ENCODE results near the gene FMN1. TPM values are rescaled to one million over a fixed set of nuclear protein-coding genes. Genes with fewer than 3 reads are reported as not detected.

The FMN1 gene
- total and polyA plus RNA-seq, 10 of the 15 experiments (the other 5 are each of a cell fraction or from before 2014, with no cell fraction given), result 0.05 to 0.16 (median 0.08) TPM; not detected in 4

DNA sequence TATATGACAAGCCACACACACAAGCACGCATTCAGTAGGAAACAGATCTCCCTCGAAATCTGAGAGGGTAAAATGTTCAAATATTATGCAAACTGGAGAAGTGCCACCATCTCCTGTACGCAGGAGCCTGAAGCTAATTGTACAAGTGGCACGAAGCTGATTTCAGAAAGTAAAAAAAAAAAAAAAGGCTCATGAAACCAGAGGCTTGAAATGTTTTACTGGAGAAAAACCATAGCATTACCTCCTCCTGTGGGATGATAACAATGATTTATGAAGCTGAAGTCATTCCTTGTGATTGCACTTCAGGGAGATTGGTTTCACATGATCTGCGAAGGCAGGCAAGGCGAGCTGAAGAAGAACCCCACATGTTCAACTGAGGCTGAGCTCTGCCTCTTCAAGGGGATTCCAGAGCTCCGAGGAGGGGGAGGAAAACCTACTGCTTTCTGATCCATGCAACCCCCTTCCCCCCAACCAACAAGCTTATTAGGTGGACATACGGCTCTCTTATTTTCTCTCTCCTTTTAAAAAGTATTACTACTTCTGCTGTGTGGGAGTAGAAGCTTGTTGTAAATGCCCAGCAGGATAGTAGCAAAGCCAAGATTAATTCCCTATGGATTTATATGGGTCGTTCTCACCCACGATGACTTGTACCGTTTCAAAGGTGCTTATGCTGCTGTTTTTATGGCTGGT lies 375.6 kb downstream of the FMN1 start:
- H3K36me3 ChIP-seq (ENCODE audit: control insufficient read depth in 2 of 2, insufficient read depth in 2 of 2, low read length in 1 of 2), result no peaks in the 10 kb centered on the region
- ATAC-seq, result no peak
- no peaks in the 10 kb centered on the region for H4K20me1 ChIP-seq (ENCODE audit: control insufficient read depth, insufficient read depth)
- TF ChIP-seq CBFB (IDR thresholded peaks at IDR 0.05; ENCODE audit: low read depth), result no peak
- TF ChIP-seq, protein P1, sequence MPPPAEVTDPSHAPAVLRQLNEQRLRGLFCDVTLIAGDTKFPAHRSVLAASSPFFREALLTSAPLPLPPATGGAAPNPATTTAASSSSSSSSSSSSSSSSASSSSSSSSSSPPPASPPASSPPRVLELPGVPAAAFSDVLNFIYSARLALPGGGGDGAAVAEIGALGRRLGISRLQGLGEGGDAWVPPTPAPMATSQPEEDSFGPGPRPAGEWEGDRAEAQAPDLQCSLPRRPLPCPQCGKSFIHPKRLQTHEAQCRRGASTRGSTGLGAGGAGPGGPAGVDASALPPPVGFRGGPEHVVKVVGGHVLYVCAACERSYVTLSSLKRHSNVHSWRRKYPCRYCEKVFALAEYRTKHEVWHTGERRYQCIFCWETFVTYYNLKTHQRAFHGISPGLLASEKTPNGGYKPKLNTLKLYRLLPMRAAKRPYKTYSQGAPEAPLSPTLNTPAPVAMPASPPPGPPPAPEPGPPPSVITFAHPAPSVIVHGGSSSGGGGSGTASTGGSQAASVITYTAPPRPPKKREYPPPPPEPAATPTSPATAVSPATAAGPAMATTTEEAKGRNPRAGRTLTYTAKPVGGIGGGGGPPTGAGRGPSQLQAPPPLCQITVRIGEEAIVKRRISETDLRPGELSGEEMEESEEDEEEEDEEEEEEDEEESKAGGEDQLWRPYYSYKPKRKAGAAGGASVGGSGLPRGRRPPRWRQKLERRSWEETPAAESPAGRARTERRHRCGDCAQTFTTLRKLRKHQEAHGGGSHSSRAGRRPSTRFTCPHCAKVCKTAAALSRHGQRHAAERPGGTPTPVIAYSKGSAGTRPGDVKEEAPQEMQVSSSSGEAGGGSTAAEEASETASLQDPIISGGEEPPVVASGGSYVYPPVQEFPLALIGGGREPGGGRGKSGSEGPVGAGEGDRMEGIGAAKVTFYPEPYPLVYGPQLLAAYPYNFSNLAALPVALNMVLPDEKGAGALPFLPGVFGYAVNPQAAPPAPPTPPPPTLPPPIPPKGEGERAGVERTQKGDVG (CRISPR knock-in tag; IDR thresholded peaks at IDR 0.05), result no peak
- TF ChIP-seq SP1 (IDR thresholded peaks at IDR 0.05; ENCODE audit: low read depth, low read length), result no peak
- TF ChIP-seq SUPT20H (IDR thresholded peaks at IDR 0.05; ENCODE audit: borderline replicate concordance, control insufficient read depth, low read depth, low read length), result no peak
- TF ChIP-seq, protein P2, sequence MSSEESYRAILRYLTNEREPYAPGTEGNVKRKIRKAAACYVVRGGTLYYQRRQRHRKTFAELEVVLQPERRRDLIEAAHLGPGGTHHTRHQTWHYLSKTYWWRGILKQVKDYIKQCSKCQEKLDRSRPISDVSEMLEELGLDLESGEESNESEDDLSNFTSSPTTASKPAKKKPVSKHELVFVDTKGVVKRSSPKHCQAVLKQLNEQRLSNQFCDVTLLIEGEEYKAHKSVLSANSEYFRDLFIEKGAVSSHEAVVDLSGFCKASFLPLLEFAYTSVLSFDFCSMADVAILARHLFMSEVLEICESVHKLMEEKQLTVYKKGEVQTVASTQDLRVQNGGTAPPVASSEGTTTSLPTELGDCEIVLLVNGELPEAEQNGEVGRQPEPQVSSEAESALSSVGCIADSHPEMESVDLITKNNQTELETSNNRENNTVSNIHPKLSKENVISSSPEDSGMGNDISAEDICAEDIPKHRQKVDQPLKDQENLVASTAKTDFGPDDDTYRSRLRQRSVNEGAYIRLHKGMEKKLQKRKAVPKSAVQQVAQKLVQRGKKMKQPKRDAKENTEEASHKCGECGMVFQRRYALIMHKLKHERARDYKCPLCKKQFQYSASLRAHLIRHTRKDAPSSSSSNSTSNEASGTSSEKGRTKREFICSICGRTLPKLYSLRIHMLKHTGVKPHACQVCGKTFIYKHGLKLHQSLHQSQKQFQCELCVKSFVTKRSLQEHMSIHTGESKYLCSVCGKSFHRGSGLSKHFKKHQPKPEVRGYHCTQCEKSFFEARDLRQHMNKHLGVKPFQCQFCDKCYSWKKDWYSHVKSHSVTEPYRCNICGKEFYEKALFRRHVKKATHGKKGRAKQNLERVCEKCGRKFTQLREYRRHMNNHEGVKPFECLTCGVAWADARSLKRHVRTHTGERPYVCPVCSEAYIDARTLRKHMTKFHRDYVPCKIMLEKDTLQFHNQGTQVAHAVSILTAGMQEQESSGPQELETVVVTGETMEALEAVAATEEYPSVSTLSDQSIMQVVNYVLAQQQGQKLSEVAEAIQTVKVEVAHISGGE (CRISPR knock-in tag; IDR thresholded peaks at IDR 0.05), result no peak
- TF ChIP-seq MEF2A (IDR thresholded peaks at IDR 0.05; ENCODE audit: insufficient read depth, low read depth, low read length), result no peak
- TF ChIP-seq, protein P3, sequence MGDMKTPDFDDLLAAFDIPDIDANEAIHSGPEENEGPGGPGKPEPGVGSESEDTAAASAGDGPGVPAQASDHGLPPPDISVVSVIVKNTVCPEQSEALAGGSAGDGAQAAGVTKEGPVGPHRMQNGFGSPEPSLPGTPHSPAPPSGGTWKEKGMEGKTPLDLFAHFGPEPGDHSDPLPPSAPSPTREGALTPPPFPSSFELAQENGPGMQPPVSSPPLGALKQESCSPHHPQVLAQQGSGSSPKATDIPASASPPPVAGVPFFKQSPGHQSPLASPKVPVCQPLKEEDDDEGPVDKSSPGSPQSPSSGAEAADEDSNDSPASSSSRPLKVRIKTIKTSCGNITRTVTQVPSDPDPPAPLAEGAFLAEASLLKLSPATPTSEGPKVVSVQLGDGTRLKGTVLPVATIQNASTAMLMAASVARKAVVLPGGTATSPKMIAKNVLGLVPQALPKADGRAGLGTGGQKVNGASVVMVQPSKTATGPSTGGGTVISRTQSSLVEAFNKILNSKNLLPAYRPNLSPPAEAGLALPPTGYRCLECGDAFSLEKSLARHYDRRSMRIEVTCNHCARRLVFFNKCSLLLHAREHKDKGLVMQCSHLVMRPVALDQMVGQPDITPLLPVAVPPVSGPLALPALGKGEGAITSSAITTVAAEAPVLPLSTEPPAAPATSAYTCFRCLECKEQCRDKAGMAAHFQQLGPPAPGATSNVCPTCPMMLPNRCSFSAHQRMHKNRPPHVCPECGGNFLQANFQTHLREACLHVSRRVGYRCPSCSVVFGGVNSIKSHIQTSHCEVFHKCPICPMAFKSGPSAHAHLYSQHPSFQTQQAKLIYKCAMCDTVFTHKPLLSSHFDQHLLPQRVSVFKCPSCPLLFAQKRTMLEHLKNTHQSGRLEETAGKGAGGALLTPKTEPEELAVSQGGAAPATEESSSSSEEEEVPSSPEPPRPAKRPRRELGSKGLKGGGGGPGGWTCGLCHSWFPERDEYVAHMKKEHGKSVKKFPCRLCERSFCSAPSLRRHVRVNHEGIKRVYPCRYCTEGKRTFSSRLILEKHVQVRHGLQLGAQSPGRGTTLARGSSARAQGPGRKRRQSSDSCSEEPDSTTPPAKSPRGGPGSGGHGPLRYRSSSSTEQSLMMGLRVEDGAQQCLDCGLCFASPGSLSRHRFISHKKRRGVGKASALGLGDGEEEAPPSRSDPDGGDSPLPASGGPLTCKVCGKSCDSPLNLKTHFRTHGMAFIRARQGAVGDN (IDR thresholded peaks at IDR 0.05), result no peak
- H2AFZ ChIP-seq (ENCODE audit: control insufficient read depth, low read depth, low read length), result no peak overlapping the region
- ChIA-PET SMC1A (ENCODE audit: uncharacterized antibody, unreplicated experiment) (interaction anchor here (1.5 kb wide), 1 partner anchor 22 kb away, joined by 3 read pairs; no protein-coding TSS in a partner anchor), POLR2A (interaction anchor here (0.6 kb wide), 3 partner anchors 504 to 1469 kb away, joined by 3 to 4 read pairs (median 4); no protein-coding TSS in a partner anchor), CTCF (no interaction called here), RAD21 (ENCODE audit: unreplicated experiment) (interaction anchor here (0.9 kb wide), 1 partner anchor 90 kb away, joined by 3 read pairs; no protein-coding TSS in a partner anchor)
- H3K4me3 ChIP-seq, result no peak overlapping the region
- no peaks in the 10 kb centered on the region; a peak in 1 of 4 replicates for H3K27me3 ChIP-seq (replicated peaks in 1 of 2; ENCODE audit: control insufficient read depth in 2 of 2, insufficient read depth in 2 of 2, low read length in 1 of 2)
- WGBS (ENCODE audit: insufficient coverage, insufficient replicate concordance, low lambda C conversion rate, missing lambda C conversion rate), result 39% methylated on average over 11 of the region's 11 CpGs
- FAIRE-seq, result no peak
- in situ Hi-C loops (cut with MboI) (no loop called here), intact Hi-C loops (cut with micrococcal nuclease; ENCODE audit: unreplicated experiment) (no loop called here)
- BruUV-seq (replicated peaks), result no TSS peak
- no peak overlapping the region for H3K4me2 ChIP-seq (ENCODE audit: control insufficient read depth, insufficient read depth)
- no peak overlapping the region for H3K9ac ChIP-seq (ENCODE audit: control insufficient read depth, insufficient read depth, low read length)
- H3K9me3 ChIP-seq (replicated peaks; ENCODE audit: control insufficient read depth, insufficient read depth, low read length), result no peaks in the 10 kb centered on the region
- no peak overlapping the region for H3K27ac ChIP-seq (ENCODE audit: control insufficient read depth, insufficient read depth)
- H3K79me2 ChIP-seq (ENCODE audit: control insufficient read depth, insufficient read depth, low read length), result no peaks in the 10 kb centered on the region
- DNase-seq (ENCODE audit: low read depth, low spot score), result no peak
- no peaks in the 10 kb centered on the region for H3K4me1 ChIP-seq (ENCODE audit: control insufficient read depth, insufficient read depth, low read length)

All from GM12878 (cell line).